OCI-LY1 (cell line): Measurements from ENCODE around the gene LRCH4.

Experiments used
- H2AFZ ChIP-seq: fragments of 200-600 bp; sonication (generic), shearing (Covaris generic); 2 replicates; pipeline ENCODE4 v1.6.0; 2014; ENCODE audit warnings: antibody characterized with exemption, mild to moderate bottlenecking, low read length
- H3F3A ChIP-seq: fragments of 200-600 bp; sonication (generic), shearing (Covaris generic); 2 replicates; pipeline ENCODE4 v1.6.0; 2014; ENCODE audit warnings: mild to moderate bottlenecking, antibody characterized with exemption, low read length, moderate library complexity; ENCODE audit not compliant: insufficient read depth
- H3K27ac ChIP-seq: fragments of 200-600 bp; sonication (generic); 2 replicates; pipeline ENCODE4 v1.5.1; 2014; ENCODE audit warnings: low read length, mixed run types, mild to moderate bottlenecking, low read depth; ENCODE audit not compliant: poor library complexity, severe bottlenecking
- H3K27me3 ChIP-seq: fragments of 200-600 bp; sonication (generic); 2 replicates; pipeline ENCODE4 v1.6.0; 2014; ENCODE audit warnings: antibody characterized with exemption, mild to moderate bottlenecking, low read length, moderate library complexity; ENCODE audit not compliant: insufficient read depth
- H3K36me3 ChIP-seq: fragments of 200-600 bp; sonication (generic); 2 replicates; pipeline ENCODE4 v1.6.1; 2014; ENCODE audit warnings: mild to moderate bottlenecking, antibody characterized with exemption, low read length, moderate library complexity, mixed read lengths; ENCODE audit not compliant: insufficient read depth
- H3K4me1 ChIP-seq: fragments of 200-600 bp; sonication (generic); 2 replicates; pipeline ENCODE4 v1.5.1; 2014; ENCODE audit warnings: mild to moderate bottlenecking, low read length, moderate library complexity; ENCODE audit not compliant: insufficient read depth, severe bottlenecking
- H3K4me2 ChIP-seq: fragments of 200-600 bp; sonication (generic), shearing (Covaris generic); 2 replicates; pipeline ENCODE4 v1.6.1; 2014; ENCODE audit warnings: low read length
- H3K4me3 ChIP-seq: fragments of 200-600 bp; sonication (generic); 2 replicates; pipeline ENCODE4 v1.5.1; 2014; ENCODE audit warnings: low read length, low read depth, mild to moderate bottlenecking, mixed read lengths; ENCODE audit not compliant: poor library complexity, severe bottlenecking
- H3K79me2 ChIP-seq: fragments of 200-600 bp; shearing (Covaris generic); 2 replicates; pipeline ENCODE4 v1.6.1; 2016; ENCODE audit warnings: mixed run types, low read length, mixed read lengths; ENCODE audit not compliant: insufficient read depth
- H3K9ac ChIP-seq: fragments of 200-600 bp; sonication (generic), shearing (Covaris generic); 2 replicates; pipeline ENCODE4 v1.6.1; 2014; ENCODE audit warnings: mild to moderate bottlenecking, low read length, mixed read lengths
- H3K9me2 ChIP-seq: fragments of 200-600 bp; sonication (generic), shearing (Covaris generic); 2 replicates; pipeline ENCODE4 v1.6.1; 2014; ENCODE audit warnings: low read depth, mild to moderate bottlenecking, low read length, mixed read lengths
- H3K9me3 ChIP-seq: fragments of 200-600 bp; shearing (Covaris generic); 2 replicates; pipeline ENCODE4 v1.6.1; 2014; ENCODE audit warnings: low read length, mixed read lengths
- H4K20me1 ChIP-seq: fragments of 200-600 bp; sonication (generic), shearing (Covaris generic); 2 replicates; pipeline ENCODE4 v1.6.0; 2016; ENCODE audit warnings: mild to moderate bottlenecking, low read length; ENCODE audit not compliant: insufficient read depth
- CTCF ChIP-seq: fragments of 200-600 bp; sonication (generic), shearing (Covaris generic); IDR thresholded peaks from 2 replicates; pipeline ENCODE4 v1.5.1; 2017; ENCODE audit warnings: mild to moderate bottlenecking, antibody characterized with exemption, low read length, moderate library complexity, mixed read lengths
- EZH2 ChIP-seq: fragments of 200-600 bp; sonication (generic), shearing (Covaris generic); IDR thresholded peaks from 2 replicates; pipeline ENCODE4 v1.8.0; 2017; ENCODE audit warnings: borderline replicate concordance, mixed run types, mild to moderate bottlenecking, antibody characterized with exemption, low read length, moderate library complexity, mixed read lengths

LRCH4 gene

GRCh38 chr7:100571829-100572116 is 14.2 kb downstream of the LRCH4 start:
- TF ChIP-seq EZH2, result no peak
- TF ChIP-seq CTCF, result no peak
- no peak overlapping the region for H3K4me3 ChIP-seq
- peaks cover 31% of the 10 kb centered on the region for H3K4me1 ChIP-seq
- peaks cover 36% of the 10 kb centered on the region for H3K36me3 ChIP-seq
- no peaks in the 10 kb centered on the region for H3K9me2 ChIP-seq
- H3F3A ChIP-seq, result no peaks in the 10 kb centered on the region
- no peaks in the 10 kb centered on the region for H4K20me1 ChIP-seq
- H2AFZ ChIP-seq, result no peak overlapping the region
- no peak overlapping the region for H3K27ac ChIP-seq
- no peaks in the 10 kb centered on the region for H3K9me3 ChIP-seq
- no peak overlapping the region for H3K9ac ChIP-seq
- 0 out of 2 replicates have a peak, but pooled peaks cover 5% of the 10 kb centered on the region for H3K27me3 ChIP-seq
- H3K4me2 ChIP-seq, result no peak overlapping the region
- no peaks in the 10 kb centered on the region for H3K79me2 ChIP-seq

GRCh38 chr7:100570954-100571828 is 14.7 kb downstream of the LRCH4 start:
- Histone ChIP-seq H3F3A (no peaks in the 10 kb centered on the region), H3K9ac (no peak overlapping the region), H3K4me2 (no peak overlapping the region), H2AFZ (no peak overlapping the region), H3K27ac (no peak overlapping the region), H3K27me3 (0 out of 2 replicates have a peak, but pooled peaks cover 5% of the 10 kb centered on the region), H4K20me1 (no peaks in the 10 kb centered on the region), H3K36me3 (peaks cover 30% of the 10 kb centered on the region), H3K9me2 (no peaks in the 10 kb centered on the region), H3K79me2 (no peaks in the 10 kb centered on the region), H3K4me3 (no peak overlapping the region), H3K4me1 (peaks cover 31% of the 10 kb centered on the region), H3K9me3 (no peaks in the 10 kb centered on the region)
- TF ChIP-seq CTCF (no peak), EZH2 (no peak)

- Histone ChIP-seq H2AFZ (no peak overlapping the region), H3K9ac (no peak overlapping the region), H3K27me3 (0 out of 2 replicates have a peak, but pooled peaks cover 5% of the 10 kb centered on the region), H3K4me3 (no peak overlapping the region), H3K9me3 (no peaks in the 10 kb centered on the region), H4K20me1 (no peaks in the 10 kb centered on the region), H3K27ac (no peak overlapping the region), H3K4me1 (peaks cover 31% of the 10 kb centered on the region), H3K9me2 (no peaks in the 10 kb centered on the region), H3K4me2 (peak overlapping the region; percentile 51), H3K79me2 (no peaks in the 10 kb centered on the region), H3F3A (no peaks in the 10 kb centered on the region), H3K36me3 (peaks cover 10% of the 10 kb centered on the region)
- TF ChIP-seq CTCF (peak; percentile 52; the same call in 1 of the 2 replicates), EZH2 (no peak)
These were observed 16.8 kb downstream of the LRCH4 start for GRCh38 chr7:100568896-100569844.
